MM.1S (cell line): ENCODE results near the gene BMP8B.

Experiments used
- EZH2 ChIP-seq: fragments of 300-600 bp; sonication (generic); optimal IDR thresholded peaks from 2 replicates; pipeline ENCODE3; 2017; ENCODE audit warnings: low read depth, mild to moderate bottlenecking, antibody characterized with exemption, low read length, mixed read lengths
- EZH2phosphoT487 ChIP-seq: fragments of 300-600 bp; sonication (generic); IDR thresholded peaks from 2 replicates; pipeline ENCODE4 v1.6.1; 2018; ENCODE audit warnings: antibody characterized with exemption, low read length

- no peak for TF ChIP-seq EZH2
- TF ChIP-seq EZH2phosphoT487 = no peak
These were observed 12.3 kb downstream of the BMP8B start for GRCh38 chr1:39776400-39776713.
